GM20431 (cell line): Measurements from ENCODE around the gene SUSD6.

ENCODE experiments used
- in situ Hi-C: fragments of 300-500 bp; cut with MseI, MboI; formaldehyde crosslinking; loops from one replicate; pipeline ENCODE4 v1.15.0; 2020; ENCODE audit warnings: low sequenced_read_pairs; ENCODE audit not compliant: unreplicated experiment

SUSD6 gene

DNA sequence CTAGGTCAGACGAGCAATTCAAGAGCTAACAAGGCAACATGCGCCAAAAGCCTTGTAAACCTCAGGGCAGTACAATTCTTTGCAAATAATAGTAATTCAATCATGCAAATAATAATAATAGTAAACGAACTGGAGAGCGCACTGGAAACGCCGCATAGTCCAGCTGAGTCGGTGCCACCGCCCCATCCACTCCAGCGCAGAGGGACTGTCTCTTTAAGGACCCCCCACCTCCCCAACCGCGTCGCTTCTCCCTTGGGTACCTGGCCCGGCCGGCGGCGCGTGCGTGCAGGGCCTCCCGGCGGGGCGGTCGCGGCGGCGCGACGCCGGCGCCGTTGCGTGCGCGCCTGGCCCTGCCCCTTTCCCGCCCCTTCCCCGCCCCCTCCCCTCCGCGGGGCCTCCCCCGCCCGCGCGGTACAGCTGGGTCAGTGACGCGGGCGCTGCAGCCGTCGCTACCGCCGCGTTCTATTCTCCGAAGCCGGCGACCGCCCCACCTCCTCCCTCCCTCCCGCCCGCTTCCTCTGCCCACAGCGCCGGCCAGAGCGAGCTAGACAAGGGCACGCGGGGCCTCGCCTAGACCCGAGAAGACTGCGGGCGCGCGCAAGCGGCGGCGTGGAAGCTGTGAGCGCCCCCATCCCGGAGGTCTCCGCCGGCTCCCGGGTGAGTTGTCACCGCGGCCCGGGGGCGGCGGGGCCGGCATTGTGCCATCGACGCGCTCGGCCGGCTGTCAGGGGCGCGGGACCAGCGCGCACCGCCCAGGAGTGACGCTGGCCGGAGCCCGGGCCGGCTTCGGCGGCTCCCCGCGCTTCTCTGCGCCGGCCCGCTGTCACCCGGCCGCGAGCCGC is at the start of gene SUSD6:
TSS of gene SUSD6 (plus strand) at position 425 of the 842 bp plus-strand sequence. CDS start 46,997 bp downstream, outside the sequence.
- in situ Hi-C loops = no loop called here

DNA sequence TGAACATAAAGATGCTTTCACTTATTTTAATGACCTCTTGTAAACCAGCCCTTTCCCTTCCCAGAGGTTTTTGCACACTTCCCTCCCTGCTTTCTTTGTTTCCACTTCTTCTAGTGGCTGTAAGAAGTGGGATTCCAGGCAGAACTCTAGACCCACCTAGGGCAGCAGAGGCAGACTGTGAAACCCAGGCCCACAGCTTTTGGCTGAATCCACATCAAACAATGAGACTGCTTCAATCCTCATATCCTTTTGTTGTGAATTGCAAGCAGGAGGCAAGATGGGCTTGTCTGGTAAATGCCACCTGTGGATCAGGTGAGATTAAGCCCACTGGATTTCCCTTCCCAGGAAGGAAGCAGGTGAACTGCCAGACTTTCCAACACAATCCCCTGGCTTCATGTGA is 49.5 kb upstream of the SUSD6 start:
- in situ Hi-C loops = loop anchor here (25.0 kb wide), 1 partner anchor 325 kb away; no protein-coding TSS in a partner anchor

GRCh38 chr14:69567563-69567962 is 43.8 kb upstream of the SUSD6 start:
- in situ Hi-C loops = loop anchor here (25.0 kb wide), 1 partner anchor 330 kb away; no protein-coding TSS in a partner anchor

- in situ Hi-C loops = loop anchor here (25.0 kb wide), 1 partner anchor 333 kb away; no protein-coding TSS in a partner anchor
These were observed 41.5 kb upstream of the SUSD6 start for GRCh38 chr14:69569859-69570258.

- in situ Hi-C loops = loop anchor here (25.0 kb wide), 1 partner anchor 334 kb away; no protein-coding TSS in a partner anchor
These were observed 40.5 kb upstream of the SUSD6 start for GRCh38 chr14:69570836-69571330.

DNA sequence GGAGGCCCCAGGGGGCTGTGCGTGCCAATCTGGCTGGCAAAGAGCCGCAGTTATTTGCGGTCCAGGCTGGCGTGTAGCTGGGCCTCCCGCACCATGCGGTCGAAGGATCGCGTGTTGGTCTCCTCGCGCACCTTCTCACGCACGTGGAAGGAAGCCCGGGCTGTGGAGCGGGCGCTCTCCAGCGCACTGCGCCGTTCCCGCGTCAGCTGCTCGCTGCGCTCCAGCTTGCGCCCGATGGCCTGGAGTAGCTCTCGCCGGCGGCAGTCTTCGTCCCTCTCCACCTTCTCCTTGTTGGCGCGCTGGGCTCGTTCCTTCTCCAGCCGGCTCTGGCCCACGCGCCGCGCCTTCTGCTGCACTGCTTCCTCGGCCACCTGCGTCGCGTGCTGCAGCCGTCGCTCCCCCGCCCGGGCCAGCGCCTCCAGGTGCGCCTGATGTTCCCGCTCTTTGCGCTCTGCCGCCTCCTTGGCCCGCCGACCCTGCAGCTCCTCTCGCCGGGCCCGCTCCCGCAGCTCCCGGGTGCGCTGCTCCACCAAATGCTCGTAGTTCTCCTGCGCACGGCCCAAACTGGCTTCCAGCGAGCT is 39.9 kb upstream of the SUSD6 start:
- in situ Hi-C loops = loop anchor here (25.0 kb wide), 1 partner anchor 334 kb away; no protein-coding TSS in a partner anchor

DNA sequence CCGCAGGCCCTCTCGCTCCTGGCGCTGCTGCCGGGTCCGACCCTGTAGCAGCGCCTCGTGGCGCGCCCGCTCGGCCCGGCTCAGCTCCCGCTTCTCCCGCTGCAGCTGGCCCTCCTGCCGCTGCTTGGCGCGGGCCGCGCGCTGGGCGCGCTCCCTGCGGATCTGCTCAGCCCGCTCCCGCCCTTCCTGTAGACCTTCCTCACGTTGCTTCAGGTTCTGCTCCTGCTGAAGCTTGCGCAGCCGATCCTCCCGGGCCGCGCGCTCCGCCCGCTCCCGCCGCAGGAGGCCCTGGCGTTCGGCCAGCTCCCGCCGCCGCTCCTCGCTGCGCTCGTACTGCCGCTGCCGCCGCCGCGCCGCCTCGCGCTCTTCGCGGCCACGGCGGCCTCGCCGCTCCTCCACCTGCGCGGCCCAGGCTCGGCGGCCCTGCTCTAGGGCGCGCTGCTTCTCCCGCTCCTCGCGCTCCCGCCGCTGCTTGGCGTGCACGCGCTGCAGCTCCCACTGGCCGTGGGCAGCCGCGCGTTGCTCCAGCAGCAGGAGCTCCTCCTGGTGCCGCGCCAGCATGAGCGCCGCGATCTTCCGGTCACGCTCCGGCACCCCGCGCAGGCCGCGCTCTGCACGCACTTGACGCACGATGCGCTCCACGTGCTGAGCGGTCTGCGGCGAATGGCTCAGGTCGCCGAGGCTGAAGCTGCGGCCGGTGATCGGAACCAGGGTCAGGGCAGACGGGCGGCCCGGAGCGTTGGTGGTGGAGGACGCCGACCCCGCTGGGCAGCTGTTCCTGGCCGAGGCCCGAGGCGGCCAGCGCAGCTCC is 39.2 kb upstream of the SUSD6 start:
- in situ Hi-C loops = loop anchor here (25.0 kb wide), 1 partner anchor 335 kb away; no protein-coding TSS in a partner anchor

GRCh38 chr14:69572841-69573135 is 38.6 kb upstream of the SUSD6 start:
- in situ Hi-C loops = loop anchor here (25.0 kb wide), 1 partner anchor 335 kb away; no protein-coding TSS in a partner anchor

DNA sequence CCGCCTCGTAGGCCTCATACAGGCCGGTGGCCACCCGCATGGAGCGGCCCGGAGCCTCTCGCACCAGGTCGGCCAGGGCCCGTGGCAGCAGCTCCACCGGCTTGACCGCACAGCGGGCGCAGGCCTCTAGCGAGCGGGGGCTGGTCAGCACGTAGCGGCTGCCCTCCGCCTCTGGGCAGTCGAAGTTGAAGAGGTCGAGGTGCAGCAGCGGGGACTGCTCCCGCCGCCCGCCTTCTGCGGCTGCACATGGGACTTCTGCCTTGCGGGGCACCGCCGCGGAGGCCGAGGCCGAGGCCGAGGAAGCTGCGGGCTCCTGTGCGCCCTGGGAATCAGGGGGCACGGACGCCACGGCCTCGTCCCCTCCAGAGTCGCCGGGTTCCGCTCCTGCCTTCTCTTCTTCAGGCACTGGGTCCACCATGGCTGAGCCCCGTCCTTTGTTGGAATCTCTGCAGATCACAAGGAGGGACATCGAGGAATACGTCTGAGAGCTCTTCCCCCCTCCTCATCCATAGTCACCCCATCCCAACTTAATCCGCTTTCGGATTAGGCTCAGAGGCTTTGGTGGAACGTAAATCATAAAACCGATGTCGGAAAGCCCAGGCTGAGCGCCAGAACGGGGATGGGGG is 38.1 kb upstream of the SUSD6 start:
- in situ Hi-C loops = loop anchor here (25.0 kb wide), 1 partner anchor 336 kb away; no protein-coding TSS in a partner anchor

GRCh38 chr14:69573831-69574262 is 37.5 kb upstream of the SUSD6 start:
- in situ Hi-C loops = loop anchor here (25.0 kb wide), 1 partner anchor 337 kb away; no protein-coding TSS in a partner anchor

GRCh38 chr14:69574263-69574953 is 37.0 kb upstream of the SUSD6 start, which contains the start of gene CCDC177:
Gene CCDC177 (minus strand): TSS chr14:69574871. CDS start chr14:69573622, 1,249 bp downstream.
- in situ Hi-C loops = loop anchor here (25.0 kb wide), 1 partner anchor 337 kb away; no protein-coding TSS in a partner anchor

- in situ Hi-C loops = loop anchor here (25.0 kb wide), 2 partner anchors 338 to 462 kb away; no protein-coding TSS in a partner anchor
These were observed 36.5 kb upstream of the SUSD6 start for GRCh38 chr14:69574954-69575295.

GRCh38 chr14:69579476-69579875 is 31.9 kb upstream of the SUSD6 start:
- in situ Hi-C loops = loop anchor here (25.0 kb wide), 1 partner anchor 458 kb away; no protein-coding TSS in a partner anchor

DNA sequence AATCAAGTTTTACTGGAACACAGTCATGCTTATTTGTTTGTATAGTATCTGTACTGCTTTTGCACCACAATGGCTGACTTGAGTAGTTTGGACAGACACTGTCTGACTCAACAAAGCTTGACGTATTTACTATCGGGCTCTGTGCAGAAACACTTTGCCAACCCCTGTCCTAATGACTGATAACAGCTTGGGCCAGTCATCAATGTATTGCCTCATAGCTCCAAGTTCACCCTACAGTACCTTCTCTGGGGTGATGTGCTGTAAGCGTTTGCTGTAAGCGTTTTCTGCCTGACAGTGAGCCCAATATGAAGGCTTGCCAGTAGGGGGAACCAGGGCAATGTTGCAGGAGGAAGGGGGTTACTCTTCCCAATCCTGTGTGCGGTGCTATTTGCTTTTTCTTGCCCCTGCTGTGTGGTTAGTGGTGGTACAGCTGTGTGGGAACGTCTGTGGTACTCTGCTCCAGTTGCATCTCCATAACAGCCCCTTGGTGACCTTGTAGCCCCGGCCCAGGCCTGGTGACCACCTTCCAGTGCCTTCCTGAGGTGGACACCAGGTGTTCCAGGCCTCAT is 31.3 kb upstream of the SUSD6 start:
- in situ Hi-C loops = loop anchor here (25.0 kb wide), 1 partner anchor 457 kb away; no protein-coding TSS in a partner anchor

DNA sequence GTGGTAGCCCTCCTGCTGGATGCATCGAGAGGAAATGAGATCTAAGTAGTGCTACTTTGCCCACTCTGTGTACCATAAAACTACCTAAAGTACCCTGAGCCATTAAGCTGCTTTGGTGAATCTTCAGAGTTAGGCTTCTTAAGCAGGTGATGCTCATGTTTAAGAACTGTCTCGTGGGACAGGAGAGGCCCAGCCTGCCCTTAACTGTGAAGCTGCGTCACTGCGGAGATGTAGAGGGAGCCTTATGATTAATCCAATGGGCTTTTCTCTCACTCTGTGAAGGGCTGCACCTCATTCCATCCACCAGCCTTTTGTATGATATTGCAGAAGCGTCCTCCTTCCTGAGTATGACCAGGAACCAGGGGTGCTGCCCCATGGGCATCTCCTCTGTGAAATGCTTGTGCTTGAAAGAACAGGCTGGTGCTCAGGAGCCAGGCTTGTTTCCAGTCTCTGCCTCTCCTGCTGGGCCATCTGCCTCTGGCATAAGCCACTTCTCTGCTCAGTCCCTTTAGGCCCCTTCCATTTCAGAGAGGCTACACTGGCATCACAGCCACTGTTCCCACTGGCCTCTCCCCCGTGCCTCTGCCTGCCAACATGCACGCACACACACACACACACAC is 30.0 kb upstream of the SUSD6 start:
- in situ Hi-C loops = loop anchor here (25.0 kb wide), 1 partner anchor 456 kb away; no protein-coding TSS in a partner anchor

GRCh38 chr14:69582212-69582611 is 29.2 kb upstream of the SUSD6 start:
- in situ Hi-C loops = loop anchor here (25.0 kb wide), 1 partner anchor 455 kb away; no protein-coding TSS in a partner anchor

GRCh38 chr14:69582829-69583228 is 28.6 kb upstream of the SUSD6 start:
- in situ Hi-C loops = loop anchor here (25.0 kb wide), 1 partner anchor 454 kb away; no protein-coding TSS in a partner anchor

DNA sequence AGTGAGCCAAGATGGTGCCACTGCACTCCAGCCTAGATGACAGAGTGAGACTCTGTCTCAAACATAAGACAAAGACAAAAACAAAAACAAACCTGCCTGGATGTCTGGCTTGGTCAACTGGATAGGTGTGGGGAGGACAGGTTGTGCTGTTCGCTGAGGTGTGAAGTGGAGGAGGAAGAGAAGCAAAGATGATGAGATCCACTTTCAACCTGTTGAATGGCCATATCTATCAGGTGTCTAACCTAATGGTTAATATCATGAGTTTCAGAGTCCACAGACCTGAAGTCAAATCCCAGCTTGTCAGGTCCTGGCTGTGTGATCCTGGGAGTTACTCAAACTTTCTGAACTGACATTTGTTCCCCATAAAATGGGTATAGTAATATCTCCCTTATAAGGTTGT is 27.0 kb upstream of the SUSD6 start:
- in situ Hi-C loops = loop anchor here (25.0 kb wide), 1 partner anchor 453 kb away; no protein-coding TSS in a partner anchor
